Fibroblast of skin of back (primary cell): ENCODE measurements around the gene KLF16.

Source experiments
- DNase-seq: peaks from one replicate; pipeline ENCODE4 v3.0.0-alpha.2; 2013

Gene KLF16

DNA sequence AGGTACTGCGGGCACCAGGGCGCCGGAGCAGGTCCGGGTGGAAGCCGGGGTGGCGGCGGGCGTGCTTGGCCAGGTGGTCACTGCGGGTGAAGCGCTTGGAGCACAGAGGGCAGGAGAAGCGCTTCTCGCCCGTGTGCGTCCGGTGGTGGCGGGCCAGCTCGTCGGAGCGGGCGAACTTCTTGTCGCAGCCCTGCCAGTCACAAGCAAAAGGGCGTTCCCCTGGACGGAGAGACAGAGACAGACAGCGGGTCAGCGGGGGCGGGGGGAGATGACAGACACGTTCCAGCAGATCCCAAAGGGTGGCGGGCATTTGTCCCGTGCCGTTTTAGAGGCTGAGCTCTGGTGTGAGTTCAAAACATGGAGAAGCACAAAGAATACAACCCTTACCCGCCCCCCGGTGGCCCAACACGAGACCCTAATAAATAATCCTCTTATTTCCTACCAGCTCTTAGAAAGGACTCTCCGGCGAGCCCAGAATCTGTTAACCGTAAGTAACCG, 8.8 kb downstream of the KLF16 start:
- DNase-seq = no peak

DNA sequence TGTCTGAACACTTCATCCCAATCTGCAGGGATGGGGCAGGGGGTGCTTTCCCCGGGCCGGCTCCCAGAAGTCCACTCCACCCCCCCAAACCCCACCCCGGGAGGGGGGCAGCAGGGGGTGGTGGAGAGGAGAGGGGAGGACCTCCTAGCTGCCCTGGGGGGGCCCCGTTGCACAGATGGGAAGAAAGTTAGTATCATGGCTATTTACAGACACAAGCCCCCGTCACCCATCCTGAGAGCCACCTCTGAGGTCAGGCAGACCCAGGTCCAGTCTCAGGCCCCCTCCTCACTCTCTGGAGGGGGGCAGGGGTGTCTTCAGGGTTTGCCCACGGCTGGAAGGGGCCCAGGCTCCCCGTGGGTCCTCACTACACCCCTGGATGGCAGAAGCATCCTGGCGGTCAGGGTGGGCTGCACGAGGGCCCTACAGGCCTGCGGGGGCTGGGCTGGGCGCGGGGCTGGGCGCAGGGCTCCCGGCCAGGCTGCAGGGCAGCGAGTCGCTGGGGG, 9.3 kb downstream of the KLF16 start:
- DNase-seq = no peak

DNA sequence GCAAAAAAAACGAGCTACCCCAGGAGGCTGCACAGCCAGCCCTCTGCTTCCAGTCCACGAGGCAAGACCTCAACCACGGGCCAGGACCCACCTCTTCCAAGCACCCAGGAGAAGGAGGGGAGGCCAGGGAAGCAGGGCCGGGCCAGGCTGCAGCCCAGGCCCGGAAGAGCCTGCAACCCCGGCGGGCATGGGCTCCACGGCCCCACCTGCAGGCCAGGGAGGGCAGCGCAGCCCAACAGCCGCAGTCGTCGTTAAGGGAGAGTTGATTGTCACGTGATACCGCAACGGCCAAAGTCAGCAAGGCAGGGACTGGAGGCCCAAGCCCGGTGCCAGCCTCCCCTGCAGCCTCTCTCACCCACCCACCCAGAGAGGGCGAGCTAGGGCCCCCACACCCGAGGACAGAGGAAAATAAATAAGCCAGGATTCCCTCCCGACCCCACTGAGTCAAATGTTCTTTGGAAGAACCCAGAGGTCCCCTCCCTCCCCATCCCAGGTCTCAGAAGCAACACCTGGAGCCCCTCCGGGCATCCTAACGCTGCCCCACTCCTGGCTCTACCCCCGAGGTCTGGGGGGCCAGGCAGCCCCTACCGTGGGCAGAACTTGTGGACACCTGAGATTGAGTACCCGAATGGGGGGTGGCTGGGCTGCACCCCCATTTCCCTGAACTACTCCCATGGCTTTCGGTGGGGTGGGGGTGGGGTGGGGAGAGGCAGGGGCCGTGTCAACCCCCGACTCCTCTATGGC, 9.9 kb downstream of the KLF16 start:
- peak; percentile 79 for DNase-seq

DNA sequence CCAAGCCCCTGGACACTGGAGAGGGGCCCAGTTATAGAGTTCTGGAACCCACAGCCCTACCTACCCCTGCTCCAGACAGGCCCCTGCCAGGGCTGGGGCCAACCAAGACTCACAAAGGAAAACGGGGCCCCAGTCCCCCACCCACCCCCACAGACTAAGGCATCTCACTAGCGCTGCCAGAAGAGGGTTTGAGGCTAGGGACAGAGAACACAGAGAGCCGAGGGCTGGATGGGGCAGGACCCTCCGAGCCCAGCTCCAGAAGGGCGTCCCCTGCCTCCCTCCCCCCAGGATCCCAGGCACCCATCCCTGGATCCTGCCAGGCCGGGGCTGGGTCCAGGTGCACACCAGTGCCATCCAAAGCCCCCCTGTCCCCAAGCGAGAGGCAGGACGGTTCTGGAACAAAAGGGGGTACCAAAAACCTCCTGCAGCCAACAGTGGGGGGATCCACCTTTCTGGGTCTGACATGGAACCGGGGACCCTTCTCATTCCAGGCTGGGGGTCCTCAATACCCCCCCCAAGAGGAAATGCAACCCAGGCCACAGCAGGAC, 10.7 kb downstream of the KLF16 start:
- no peak for DNase-seq

DNA sequence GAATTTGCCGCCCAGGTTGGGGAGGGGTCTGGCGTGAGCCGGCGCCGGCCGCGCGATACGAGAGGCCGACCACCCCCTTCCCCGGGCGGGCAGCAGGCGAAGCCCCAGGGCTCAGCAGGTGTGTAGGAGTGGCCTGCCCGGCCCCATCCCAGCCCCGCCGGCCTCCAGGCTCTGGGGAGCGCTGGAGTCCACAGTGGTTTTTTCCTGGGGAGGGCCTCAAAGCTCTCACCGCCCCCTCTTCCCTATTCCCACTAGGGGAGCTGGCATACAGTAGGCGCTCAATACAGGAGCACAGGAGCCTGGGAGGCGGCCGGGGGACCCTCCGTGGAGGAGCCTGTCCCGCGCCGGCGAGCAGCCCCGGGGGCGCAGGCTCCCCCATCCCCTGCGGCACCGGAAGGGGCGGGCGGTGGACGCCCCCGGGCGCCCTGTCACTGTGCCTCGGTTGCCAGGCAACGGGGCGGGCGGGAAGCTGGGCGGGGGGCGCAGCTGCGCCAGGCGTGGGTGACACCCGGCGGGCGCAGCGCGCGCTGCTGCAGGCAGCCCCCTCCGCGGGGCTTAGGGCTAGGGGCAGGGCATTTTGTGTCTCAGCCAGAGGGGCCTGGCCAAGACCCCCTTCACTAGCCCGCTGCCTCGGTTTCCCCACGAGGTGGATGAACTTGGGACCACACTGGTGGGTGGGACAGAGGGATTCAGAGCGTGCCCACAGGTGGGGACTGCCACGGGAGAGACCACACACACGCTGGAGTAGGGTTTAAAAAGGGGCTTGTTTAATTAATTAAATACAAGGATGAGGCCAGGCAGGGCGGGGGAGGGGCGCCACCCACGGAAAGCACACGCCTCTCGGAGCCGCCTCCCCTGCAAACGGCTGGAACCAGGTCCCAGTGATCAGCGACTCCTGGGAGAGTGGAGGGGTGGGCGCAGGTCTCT, 11.5 kb downstream of the KLF16 start:
- no peak for DNase-seq

DNA sequence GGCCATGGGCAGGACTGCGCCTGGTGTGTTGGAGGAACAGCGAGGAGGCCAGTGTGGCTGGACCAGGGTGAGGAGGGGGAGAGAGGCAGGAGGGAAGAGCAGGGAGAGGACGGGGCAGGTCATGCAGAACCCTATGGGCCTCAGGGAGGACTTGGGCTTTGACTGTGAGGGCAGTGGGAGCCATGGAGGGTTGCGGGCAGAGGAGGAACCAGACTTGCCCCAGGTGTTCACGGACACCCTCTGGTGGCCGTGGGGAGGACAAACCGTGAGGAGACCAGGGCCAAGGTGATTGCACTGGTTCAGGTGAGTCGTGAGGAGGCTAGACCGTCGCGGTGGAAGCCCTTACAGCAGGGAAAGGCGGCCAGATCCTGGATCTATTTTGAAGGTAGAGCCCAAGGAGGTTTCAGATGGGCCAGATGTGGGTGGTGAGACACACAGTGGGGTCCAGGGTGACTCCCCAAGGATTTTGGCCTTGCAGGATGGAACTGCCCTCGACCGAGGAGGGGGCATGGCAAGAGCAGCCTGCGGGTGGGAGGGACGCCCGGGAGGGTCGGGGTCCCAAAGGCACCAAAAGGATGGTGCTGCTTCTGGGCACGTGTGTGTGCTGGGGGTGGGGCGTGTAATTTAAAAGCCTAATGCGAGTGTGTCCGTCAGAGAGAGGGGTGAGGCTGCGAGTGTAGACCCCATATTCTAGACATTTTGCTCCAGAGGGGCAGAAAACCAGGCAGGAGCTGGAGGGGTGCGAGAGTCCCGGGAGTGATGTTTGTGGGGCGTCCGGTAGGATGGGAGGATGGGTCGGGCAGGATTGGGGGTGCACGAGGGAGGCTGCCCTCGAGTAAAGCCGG, 12.3 kb downstream of the KLF16 start:
- DNase-seq = no peak

DNA sequence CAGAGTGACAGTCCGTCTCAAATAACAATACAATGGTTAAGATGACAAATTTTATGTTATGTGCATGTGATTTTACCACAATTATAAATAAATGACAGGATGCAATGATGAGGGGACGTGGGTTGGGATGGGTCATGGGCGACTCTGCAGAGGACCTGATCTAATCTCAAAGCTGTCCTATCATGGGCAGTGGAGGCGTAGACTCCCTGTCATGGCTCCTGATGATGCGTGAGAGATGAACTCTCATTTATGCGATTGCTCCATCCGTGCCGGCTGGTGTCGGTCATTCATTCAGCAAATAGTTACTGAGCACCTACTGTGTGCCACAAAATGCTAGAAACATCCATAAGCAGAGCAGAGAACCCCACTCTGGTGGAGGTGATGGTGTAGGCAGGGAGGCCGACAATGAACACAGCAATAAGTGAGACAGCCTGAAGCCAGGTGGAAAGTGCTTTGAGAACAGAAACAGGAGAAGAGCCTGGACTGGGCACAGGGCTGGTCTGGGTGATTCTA, 13.4 kb downstream of the KLF16 start:
- DNase-seq = no peak

DNA sequence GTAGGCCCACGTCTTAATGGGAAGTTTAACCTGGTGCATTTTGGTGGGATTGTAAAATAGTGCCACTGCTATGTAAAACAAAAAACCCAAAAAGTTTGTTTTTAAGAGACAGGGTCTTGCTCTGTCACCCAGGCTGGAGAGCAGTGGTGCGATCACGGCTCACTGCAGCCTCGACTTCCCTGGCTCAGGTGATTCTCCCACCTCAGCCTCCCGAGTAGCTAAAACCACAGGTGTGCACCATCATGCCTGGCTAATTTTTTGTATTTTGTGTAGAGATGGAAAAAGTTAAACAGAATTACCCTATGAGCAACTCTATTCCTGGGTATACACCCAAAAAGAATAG, 14.3 kb downstream of the KLF16 start:
- no peak for DNase-seq

DNA sequence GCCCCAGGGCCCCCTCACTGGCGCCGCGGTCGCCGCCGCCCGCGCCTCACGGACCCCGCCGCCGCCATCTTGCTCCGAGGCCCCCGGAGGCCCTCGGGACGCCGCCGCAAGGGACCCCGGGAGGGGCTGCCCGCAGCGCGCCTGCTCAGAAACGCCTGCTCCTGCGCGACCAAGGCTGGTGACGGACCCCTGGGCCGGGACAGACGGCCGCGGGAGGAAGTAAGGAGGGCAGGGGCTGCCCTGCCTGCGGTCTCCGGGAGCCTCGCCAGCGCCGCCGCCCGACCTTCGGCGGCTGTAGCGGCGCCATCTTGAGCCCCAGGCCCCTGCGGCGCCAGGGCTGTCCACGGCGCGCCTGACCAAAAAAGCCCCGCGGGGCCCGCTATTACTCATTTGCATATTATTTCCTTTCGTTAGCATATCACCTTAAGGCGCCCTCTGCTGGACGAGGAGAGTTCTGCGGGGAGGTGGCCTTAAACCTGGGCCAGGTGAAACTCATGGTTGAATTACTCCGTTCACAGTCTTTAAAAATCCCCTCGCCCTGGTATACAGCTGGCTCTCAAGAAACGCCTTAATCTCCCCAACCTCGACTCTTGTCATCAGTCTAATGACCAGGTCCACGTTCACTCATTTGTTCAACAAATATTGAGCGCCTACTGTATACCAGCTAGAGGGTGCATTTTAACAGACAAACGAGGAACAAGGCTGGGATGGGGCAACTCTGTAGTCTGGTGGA, 14.8 kb downstream of the KLF16 start, which contains the start of gene REXO1:
Gene REXO1 (minus strand): TSS at position 85 of the 733 bp plus-strand sequence. CDS start 125 bp downstream, outside the sequence.
- DNase-seq = peak; percentile 92

DNA sequence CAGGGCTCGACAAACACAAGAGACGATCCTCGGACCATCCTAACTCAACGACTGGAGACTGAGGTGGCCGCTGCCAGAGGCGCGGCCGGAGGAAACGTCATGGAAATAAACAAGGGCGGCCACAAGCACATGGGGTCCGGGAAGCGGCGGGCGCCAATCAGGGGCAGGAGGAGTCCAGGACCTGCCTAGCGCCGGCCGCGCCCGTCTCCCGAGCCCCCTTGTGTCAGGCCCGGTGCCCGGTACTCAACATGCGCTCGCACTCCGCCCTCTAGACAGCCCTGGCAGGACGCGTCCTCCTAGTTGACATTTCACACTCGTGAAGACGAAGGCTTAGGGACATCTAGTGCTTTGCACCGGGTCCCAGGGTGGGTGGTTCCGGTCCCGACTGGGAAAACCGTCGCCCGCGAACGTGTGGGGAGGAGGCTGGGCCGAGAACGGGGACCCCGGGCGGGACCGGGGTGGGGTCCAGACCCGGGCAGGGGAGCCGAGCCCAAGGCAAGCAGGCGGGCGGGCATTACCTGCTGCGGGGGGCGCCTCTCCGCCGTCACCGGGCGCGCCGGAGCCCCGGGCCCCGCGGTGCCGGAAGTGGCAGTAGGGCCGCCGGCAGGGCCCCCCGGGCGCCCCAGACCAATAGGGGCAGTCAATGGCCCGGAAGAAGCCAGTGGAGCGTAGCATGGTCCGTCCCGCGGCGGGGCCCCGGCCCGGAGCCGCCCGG, 15.5 kb downstream of the KLF16 start:
- DNase-seq = peak; percentile 42

DNA sequence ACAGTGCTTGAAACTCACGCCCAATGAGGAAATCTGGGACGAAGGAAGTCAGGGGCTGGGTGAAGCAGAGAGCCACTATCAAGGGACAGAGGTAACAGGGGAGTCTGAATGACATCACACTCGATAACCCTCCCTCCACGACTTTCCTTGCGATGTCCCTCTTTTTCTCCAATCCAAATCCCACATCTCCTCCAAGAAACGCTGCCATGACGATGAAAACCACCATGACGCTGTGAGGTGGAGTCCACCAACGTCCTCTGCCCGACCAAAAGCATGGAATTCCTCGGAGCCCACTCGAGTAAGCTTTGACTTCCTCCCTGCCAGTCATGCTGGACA, 16.1 kb downstream of the KLF16 start:
- no peak for DNase-seq

DNA sequence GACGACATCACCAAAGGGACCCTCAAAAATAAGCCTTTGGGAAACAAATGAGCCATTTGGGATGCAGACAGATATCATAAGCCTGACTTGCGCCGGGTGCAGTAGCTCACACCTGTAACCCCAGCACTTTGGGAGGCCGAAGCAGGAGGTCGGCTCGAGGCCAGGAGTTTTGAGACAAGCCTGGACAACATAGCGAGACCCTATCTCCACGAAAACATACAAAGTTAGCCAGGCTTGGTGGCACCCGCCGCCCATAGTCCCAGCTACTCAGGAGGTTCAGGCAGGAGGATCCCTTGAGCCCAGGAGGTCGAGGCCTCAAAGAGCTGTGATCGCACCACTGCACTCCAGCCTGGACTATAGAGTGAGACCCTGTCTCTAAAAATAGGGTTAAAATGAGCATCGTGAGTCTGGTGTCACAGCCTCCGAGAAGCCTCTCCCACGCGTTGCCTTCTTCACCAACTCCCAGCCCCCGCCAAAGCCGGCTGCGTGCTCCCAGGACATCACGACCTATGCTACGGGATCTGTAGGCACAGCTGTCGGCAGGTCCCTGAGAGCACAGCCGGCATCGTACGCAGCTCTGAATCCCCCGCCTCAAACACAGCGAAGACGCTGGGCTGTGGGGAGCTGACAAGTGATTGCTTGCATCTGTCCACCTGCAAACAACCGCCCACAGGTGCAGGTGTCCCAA, 16.7 kb downstream of the KLF16 start:
- no peak for DNase-seq

DNA sequence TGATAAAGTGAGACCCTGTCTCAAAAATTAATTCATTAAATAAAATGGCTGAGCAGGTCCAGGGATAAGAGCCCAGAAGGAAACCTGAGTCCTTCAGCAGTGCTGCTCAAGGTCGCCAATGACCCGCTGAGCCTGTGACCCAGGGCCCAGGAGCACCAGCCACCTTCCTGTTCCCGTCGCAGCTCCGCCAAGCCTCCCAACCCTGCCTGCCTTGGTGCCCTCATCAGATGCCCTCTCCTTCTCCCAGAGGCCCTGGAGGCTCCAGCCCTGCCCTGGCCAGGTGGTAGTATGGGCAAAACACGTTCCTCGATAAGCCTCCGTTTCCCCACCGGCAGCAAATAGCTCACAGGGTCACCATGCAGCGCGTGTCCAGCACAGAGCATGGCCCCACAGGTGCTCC, 17.7 kb downstream of the KLF16 start:
- DNase-seq = no peak

DNA sequence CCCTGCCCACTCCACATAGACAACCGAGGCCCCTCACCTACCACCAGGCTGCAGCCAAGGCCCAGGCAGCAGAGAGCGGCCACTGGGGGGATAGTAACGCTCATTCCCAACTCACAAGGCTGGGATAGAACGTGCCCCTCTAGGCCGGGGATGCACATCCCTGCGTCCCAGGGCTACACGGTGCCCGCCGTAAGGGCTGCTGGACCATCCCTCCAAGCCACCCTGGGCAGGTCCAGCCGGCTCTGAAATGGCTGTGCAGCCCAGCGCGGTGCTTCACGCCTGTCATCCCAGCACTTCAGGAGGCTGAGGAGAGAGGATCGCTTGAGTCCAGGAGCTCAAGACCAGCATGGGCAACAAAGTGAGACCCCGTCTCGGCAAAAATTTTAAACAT, 18.3 kb downstream of the KLF16 start:
- no peak for DNase-seq

DNA sequence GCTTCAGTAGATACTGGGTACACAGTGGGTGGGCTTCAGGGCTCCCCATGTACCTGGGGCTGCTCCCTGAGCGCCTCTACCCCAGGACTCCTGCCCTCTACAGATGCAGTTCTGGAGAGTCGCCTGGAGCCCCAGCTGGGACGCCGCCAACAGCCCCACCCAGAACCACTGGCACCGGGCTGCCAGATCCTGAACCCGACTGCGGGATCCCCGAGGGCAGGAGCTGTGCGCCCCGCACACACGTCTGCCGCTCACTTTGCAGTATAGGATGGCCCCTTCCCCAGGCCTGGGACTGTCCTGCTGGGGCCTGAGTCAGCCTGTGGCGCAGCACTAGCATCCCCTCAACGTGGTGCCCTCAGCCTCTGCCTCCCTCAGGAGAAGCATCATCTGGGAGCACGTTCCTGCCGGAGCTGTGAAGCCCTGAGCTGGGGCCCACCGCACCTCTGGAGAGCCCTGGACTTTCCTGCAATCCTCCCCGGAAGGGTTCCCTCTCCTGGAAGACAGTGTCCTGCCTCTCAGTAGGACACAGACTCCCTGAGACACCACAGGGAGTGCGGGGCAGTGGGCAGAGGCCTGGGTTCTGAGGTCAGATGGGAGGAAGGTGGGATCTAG, 18.8 kb downstream of the KLF16 start:
- no peak for DNase-seq

DNA sequence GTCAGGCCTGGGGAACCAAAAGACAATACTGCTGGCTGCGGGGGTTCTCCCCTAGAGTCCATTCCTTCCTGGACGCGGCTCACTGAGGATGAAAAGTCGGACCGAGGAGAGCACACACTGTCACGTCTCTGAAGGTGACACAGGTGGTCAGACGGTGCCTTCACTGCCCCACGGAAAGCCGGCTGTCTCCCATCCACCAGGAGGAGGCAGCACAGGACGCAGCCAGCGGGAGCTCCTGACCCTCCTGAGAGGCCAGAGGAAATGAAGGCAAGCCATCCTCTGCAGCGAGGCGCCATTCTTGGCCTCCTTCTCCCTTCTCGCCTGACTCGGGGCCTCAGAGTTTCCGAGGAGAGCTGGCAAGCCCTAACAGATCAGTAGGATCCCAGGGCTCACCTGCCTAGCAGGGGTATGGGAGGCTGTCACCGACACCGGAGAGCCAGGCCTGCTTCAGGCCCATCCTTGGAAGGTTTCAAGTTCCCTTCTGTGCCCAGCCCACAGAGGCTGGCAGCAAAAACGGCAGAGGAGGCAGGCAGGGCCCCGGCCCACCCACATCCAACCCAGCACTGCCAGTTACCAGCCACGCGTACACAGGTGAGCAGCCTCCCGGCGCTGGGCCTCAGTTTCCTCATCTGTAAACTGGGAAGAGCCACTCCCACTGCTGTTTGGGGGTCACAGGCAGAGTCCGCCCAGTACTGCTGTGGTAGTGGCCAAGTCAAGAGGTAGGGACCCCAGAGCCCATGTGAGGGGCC, 19.6 kb downstream of the KLF16 start:
- DNase-seq = no peak

DNA sequence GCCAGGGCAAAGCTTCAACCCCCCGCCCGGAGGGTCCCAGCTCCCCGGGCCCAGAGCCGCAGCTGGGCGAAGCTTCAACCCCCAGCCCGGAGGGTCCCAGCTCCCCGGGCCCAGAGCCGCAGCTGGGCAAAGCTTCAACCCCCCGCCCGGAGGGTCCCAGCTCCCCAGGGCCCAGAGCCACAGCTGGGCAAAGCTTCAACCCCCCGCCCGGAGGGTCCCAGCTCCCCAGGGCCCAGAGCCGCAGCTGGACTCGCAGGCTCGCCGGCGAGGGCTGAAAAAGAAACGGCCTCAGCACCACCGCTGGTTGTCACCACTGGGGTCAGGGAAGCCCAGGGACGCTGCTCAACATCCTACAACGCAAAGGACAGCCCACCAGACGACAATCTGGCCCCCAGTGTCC, 20.3 kb downstream of the KLF16 start:
- no peak for DNase-seq

DNA sequence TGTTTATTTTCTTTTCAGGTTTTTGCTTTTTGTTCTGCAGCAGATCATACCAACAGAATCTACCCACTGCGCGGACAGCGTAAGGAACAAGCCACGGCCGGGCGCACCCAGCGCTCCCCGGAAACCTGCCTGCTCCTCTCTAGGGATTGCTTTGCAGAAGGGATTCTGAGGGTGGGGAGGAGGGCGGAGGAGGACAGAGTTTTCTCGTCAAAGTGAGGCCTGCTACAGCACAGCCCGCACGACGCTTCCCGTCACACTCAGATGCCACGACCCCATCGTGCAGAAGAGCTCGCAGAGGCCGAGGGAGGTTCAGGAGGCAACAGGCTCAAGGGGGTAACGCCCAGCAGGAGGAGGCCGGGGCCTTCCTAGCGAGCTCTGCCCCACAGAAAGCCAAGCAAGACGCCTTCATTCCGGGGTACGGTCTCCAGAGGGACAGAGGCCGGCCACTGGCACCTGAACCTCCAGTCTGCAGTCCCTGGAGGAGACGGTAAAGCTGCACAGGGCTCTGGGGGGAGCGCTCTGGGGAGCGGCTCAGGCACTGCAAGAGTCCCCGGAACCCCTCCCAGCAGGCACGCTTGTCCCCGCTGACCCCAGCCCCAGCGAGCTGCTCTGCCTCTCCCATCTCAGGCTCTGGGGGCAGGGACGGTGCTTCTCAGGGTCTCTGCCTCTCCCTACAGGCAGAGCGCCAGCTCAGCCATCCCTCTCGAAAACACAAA, 22.0 kb downstream of the KLF16 start:
- DNase-seq = no peak
